OCI-LY3 (cell line): ENCODE measurements around the gene TMEM252.
A peak's percentile ranks its signal among the peaks of the same experiment; 100 is the strongest.

ENCODE experiments used
- H2AFZ ChIP-seq: fragments of 200-600, 300-600 bp; shearing (Covaris generic); 2 replicates; pipeline ENCODE4 v1.6.0; 2014; ENCODE audit warnings: antibody characterized with exemption, low read depth, low read length
- H3K27ac ChIP-seq: fragments of 200-600, 300-600 bp; sonication (generic); 2 replicates; pipeline ENCODE4 v1.5.1; 2014; ENCODE audit warnings: mild to moderate bottlenecking, low read length, moderate library complexity, mixed read lengths
- H3K27me3 ChIP-seq: fragments of 200-600, 300-600 bp; sonication (generic); 2 replicates; pipeline ENCODE4 v1.6.1; 2014; ENCODE audit warnings: low read depth, low read length, mixed read lengths
- H3K36me3 ChIP-seq: fragments of 200-600, 300-600 bp; sonication (generic); replicated peaks from 2 replicates; pipeline ENCODE3; 2014; ENCODE audit warnings: low read depth, low read length, mixed read lengths
- H3K4me1 ChIP-seq: fragments of 300-600, 200-600 bp; sonication (generic); 2 replicates; pipeline ENCODE4 v1.6.1; 2014; ENCODE audit warnings: low read length, mixed read lengths
- H3K4me2 ChIP-seq: fragments of 200-600, 300-600 bp; sonication (generic); 2 replicates; pipeline ENCODE4 v1.6.1; 2014; ENCODE audit warnings: low read length, mixed read lengths
- H3K4me3 ChIP-seq: fragments of 300-600, 200-600 bp; sonication (generic); 2 replicates; pipeline ENCODE4 v1.5.1; 2014; ENCODE audit warnings: antibody characterized with exemption, mild to moderate bottlenecking, low read length, moderate library complexity
- H3K79me2 ChIP-seq: fragments of 300-600, 200-600 bp; shearing (Covaris generic); 2 replicates; pipeline ENCODE4 v1.6.1; 2014; ENCODE audit warnings: mild to moderate bottlenecking, low read length, mixed read lengths
- H3K9ac ChIP-seq: fragments of 300-600, 200-600 bp; shearing (Covaris generic); 2 replicates; pipeline ENCODE4 v1.6.0; 2014; ENCODE audit warnings: mild to moderate bottlenecking, low read length, moderate library complexity
- H3K9me3 ChIP-seq: fragments of 200-600, 300-600 bp; shearing (Covaris generic); 2 replicates; pipeline ENCODE4 v1.6.1; 2014; ENCODE audit warnings: low read length, mixed read lengths; ENCODE audit not compliant: insufficient read depth
- H4K20me1 ChIP-seq: fragments of 200-600, 300-600 bp; sonication (generic); 2 replicates; pipeline ENCODE4 v1.6.1; 2016; ENCODE audit warnings: low read length, mixed read lengths; ENCODE audit not compliant: insufficient read depth
- CTCF ChIP-seq: fragments of 200-600, 300-600 bp; sonication (generic); IDR thresholded peaks from 2 replicates; pipeline ENCODE4 v1.5.1; 2014; ENCODE audit warnings: antibody characterized with exemption, low read length, low read depth
- EZH2phosphoT487 ChIP-seq: fragments of 200-600 bp; shearing (Covaris generic); IDR thresholded peaks from 2 replicates; pipeline ENCODE4 v1.6.1; 2018; ENCODE audit warnings: antibody characterized with exemption, mixed run types, low read depth

The TMEM252 gene

DNA sequence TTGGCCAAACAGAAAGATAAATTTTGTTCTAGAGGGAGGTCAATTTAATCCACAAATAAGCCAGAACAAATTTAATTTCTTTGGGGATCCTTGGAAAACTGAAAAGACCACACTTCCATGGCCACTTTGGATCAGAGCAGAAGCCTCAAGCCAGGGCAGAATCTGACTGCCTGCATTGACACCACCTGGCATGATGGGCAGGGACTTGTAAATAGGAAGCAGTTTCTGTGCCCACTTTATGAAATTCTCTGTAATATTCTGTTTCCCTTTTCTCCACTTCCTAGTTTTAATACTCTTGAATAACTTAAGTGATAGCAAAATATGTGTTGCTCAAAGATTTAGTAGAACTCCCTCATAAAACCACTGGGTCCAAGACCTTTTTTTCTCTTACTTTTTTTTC, 6.7 kb upstream of the TMEM252 start:
- H3K9me3 ChIP-seq, result no peaks in the 10 kb centered on the region
- H3K4me3 ChIP-seq, result peak overlapping the region; percentile 42
- H3K4me1 ChIP-seq, result peaks cover 46% of the 10 kb centered on the region
- no peak overlapping the region for H2AFZ ChIP-seq
- H3K27ac ChIP-seq, result peak overlapping the region; percentile 89
- no peaks in the 10 kb centered on the region for H3K79me2 ChIP-seq
- H3K4me2 ChIP-seq, result peak overlapping the region; percentile 66
- peak overlapping the region; percentile 42; the same call in 1 of the 2 replicates for H3K9ac ChIP-seq
- no peaks in the 10 kb centered on the region for H4K20me1 ChIP-seq
- no peak for TF ChIP-seq EZH2phosphoT487
- TF ChIP-seq CTCF, result no peak
- no peaks in the 10 kb centered on the region for H3K27me3 ChIP-seq
- H3K36me3 ChIP-seq, result no peaks in the 10 kb centered on the region

DNA sequence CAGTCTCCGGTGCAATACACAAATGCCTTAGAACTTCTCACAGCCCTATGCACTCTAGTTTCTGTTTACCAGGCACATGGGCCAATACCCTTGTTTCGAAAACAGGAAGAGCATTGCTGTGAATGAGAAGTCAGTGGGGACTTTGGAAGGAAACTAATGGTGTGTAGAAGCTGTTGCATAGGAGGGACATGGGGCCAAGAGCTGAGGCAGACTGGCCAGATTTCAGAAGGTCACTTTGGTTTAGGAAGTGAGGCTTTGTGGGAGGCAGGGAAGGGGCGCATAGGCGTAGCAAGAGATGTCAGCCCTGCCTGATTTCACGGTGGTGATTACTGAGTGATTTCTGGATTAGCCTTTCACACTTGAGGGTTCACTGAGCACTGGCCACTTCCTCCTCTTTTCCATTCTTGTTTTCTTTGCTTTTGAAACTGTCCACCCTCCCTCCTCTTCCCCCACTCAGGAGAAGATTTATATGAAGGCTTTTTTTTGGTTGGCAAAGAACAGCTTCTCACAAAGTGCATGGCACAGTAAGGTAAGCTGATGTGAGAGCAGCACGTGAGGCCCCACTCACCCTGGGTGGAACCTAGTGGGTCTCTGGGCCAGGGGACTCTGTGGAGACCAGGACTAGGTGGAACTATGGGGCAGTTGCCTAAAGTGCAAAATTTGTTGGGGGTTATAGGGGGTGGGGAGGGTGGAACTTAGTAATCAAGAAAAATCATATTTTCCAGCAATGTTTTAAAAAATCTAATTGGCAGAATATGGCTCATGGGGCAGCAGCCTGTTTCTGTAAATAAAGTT, 6.1 kb upstream of the TMEM252 start:
- H3K9ac ChIP-seq, result peak overlapping the region; percentile 42; the same call in 1 of the 2 replicates
- H3K36me3 ChIP-seq, result no peaks in the 10 kb centered on the region
- no peaks in the 10 kb centered on the region for H3K9me3 ChIP-seq
- H3K4me3 ChIP-seq, result peak overlapping the region; percentile 42
- peak overlapping the region; percentile 89 for H3K27ac ChIP-seq
- peaks cover 46% of the 10 kb centered on the region for H3K4me1 ChIP-seq
- no peaks in the 10 kb centered on the region for H4K20me1 ChIP-seq
- 0 out of 2 replicates have a peak overlapping the region, but pooled peaks have one; percentile 5 for H2AFZ ChIP-seq
- TF ChIP-seq EZH2phosphoT487 (no peak), CTCF (no peak)
- H3K79me2 ChIP-seq, result no peaks in the 10 kb centered on the region
- H3K27me3 ChIP-seq, result no peaks in the 10 kb centered on the region
- peak overlapping the region; percentile 66 for H3K4me2 ChIP-seq

- peak overlapping the region; percentile 65 for H2AFZ ChIP-seq
- no peaks in the 10 kb centered on the region for H3K79me2 ChIP-seq
- H4K20me1 ChIP-seq, result no peaks in the 10 kb centered on the region
- no peak for TF ChIP-seq EZH2phosphoT487
- H3K4me3 ChIP-seq, result peak overlapping the region; percentile 40; the same call in 1 of the 2 replicates
- H3K9me3 ChIP-seq, result no peaks in the 10 kb centered on the region
- peaks cover 42% of the 10 kb centered on the region for H3K4me1 ChIP-seq
- peak overlapping the region; percentile 89 for H3K27ac ChIP-seq
- H3K27me3 ChIP-seq, result no peaks in the 10 kb centered on the region
- peak overlapping the region; percentile 29; the same call in 1 of the 2 replicates for H3K9ac ChIP-seq
- no peaks in the 10 kb centered on the region for H3K36me3 ChIP-seq
- H3K4me2 ChIP-seq, result peak overlapping the region; percentile 65
Measured at GRCh38 chr9:68545033-68545705, 4.5 kb upstream of the TMEM252 start.

DNA sequence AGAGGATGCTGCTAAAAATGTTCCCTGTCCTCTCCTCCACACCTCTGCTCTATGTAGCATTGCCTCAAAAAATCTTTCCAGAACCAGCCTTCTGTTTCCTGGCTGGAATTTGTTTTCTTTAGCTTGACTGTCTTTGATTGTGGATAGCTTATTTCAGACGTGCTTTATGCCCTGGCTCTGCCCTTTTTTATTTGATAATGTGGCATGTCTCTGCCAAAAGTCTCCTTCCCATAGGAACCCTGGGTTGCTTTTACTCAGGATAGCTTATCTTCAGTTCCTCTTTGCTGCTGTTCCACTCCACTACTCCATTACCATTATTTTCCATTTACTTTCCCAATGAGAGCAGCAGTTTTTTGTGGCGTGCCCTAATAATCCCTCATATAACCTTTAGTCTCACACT, 885 bp upstream of the TMEM252 start:
- Histone ChIP-seq H4K20me1 (no peaks in the 10 kb centered on the region), H3K27me3 (no peaks in the 10 kb centered on the region), H3K27ac (no peak overlapping the region), H3K36me3 (no peaks in the 10 kb centered on the region), H2AFZ (no peak overlapping the region), H3K4me1 (peaks cover 22% of the 10 kb centered on the region), H3K4me3 (no peak overlapping the region), H3K4me2 (no peak overlapping the region), H3K9me3 (no peaks in the 10 kb centered on the region), H3K9ac (no peak overlapping the region), H3K79me2 (no peaks in the 10 kb centered on the region)
- TF ChIP-seq CTCF (no peak), EZH2phosphoT487 (no peak)
